H1 (cell line): ENCODE data around the gene POFUT2. TPM values are rescaled to one million over a fixed set of nuclear protein-coding genes. Genes with fewer than 3 reads are reported as not detected.

ENCODE experiments used
- CTCF ChIA-PET: fragments of 300-600 bp; sonication (Branson Sonifier 250); formaldehyde crosslinking; loops from one replicate; lab custom pipeline; 2021; ENCODE audit not compliant: partially characterized antibody; lab: Charles Lee
- POLR2A ChIA-PET: fragments of 300-600 bp; sonication (Branson Sonifier 250); formaldehyde crosslinking; loops from one replicate; lab custom pipeline; 2021; ENCODE audit warnings: inconsistent platforms; ENCODE audit not compliant: partially characterized antibody; lab: Charles Lee
- DNase-seq, 2 experiments: peaks; one replicate each; pipeline versions ENCODE4 v3.0.0 to v3.0.0-alpha.2; 2010 to 2022; ENCODE audit warnings: low spot score in 2 of 2, low read depth in 1 of 2, mixed read lengths in 1 of 2
- FAIRE-seq: peaks from 2 replicates; lab custom pipeline; 2011; peaks lifted over from hg19 to GRCh38; lab: Jason Lieb, UNC
- H2AFZ ChIP-seq: 2 replicates; pipeline ENCODE4 v1.8.1; 2012; ENCODE audit warnings: low read length, inconsistent platforms
- H2AK5ac ChIP-seq: 2 replicates; pipeline ENCODE4 v1.6.1; 2013; ENCODE audit warnings: low read depth, low read length
- H2BK120ac ChIP-seq: replicated peaks from 2 replicates; pipeline ENCODE3; 2013; ENCODE audit warnings: low read depth, low read length, inconsistent platforms
- H2BK12ac ChIP-seq: 2 replicates; pipeline ENCODE4 v1.6.1; 2013; ENCODE audit warnings: low read depth, low read length
- H2BK15ac ChIP-seq: 2 replicates; pipeline ENCODE4 v1.6.1; 2013; ENCODE audit warnings: low read length
- H2BK20ac ChIP-seq: 2 replicates; pipeline ENCODE4 v1.6.1; 2013; ENCODE audit warnings: low read length
- H2BK5ac ChIP-seq: 2 replicates; pipeline ENCODE4 v1.6.1; 2013; ENCODE audit warnings: low read depth, low read length
- H3K14ac ChIP-seq: 2 replicates; pipeline ENCODE4 v1.6.1; 2013; ENCODE audit warnings: inconsistent platforms; ENCODE audit not compliant: insufficient read length
- H3K18ac ChIP-seq: 2 replicates; pipeline ENCODE4 v1.6.1; 2013; ENCODE audit warnings: low read length; ENCODE audit errors: extremely low read depth
- H3K23ac ChIP-seq: 2 replicates; pipeline ENCODE4 v1.6.1; 2013; ENCODE audit warnings: inconsistent platforms; ENCODE audit not compliant: insufficient read length
- H3K23me2 ChIP-seq: 2 replicates; pipeline ENCODE4 v1.6.1; 2013; ENCODE audit warnings: low read depth, low read length
- H3K27ac ChIP-seq: 2 replicates; pipeline ENCODE4 v1.6.1; 2011; ENCODE audit warnings: low read depth, low read length, inconsistent platforms
- H3K27me3 ChIP-seq, 4 experiments: replicated peaks in 1 of 4; 1 replicate in 1 of 4; 2 replicates in 3 of 4; pipeline versions ENCODE4 v1.6.1 to v1.8.1; 2011 to 2013; ENCODE audit warnings: low read length in 3 of 4, mild to moderate bottlenecking in 3 of 4, inconsistent platforms in 2 of 4, mixed read lengths in 2 of 4, moderate library complexity in 1 of 4; ENCODE audit not compliant: control insufficient read depth in 3 of 4, insufficient read depth in 3 of 4; ENCODE audit errors: extremely low read depth in 1 of 4
- H3K36me3 ChIP-seq, 4 experiments: 2 replicates each; pipeline versions ENCODE4 v1.6.1 to v1.8.1; 2011 to 2013; ENCODE audit warnings: mild to moderate bottlenecking in 4 of 4, low read length in 3 of 4, moderate library complexity in 2 of 4, control low read depth in 1 of 4, inconsistent platforms in 1 of 4; ENCODE audit not compliant: insufficient read depth in 4 of 4, control insufficient read depth in 2 of 4
- H3K4ac ChIP-seq: replicated peaks from 2 replicates; pipeline ENCODE3; 2013; ENCODE audit warnings: low read length, low read depth, mixed read lengths, inconsistent platforms; ENCODE audit not compliant: insufficient read length
- H3K4me1 ChIP-seq, 4 experiments: replicated peaks in 1 of 4; 1 replicate in 1 of 4; 2 replicates in 3 of 4; pipeline versions ENCODE4 v1.6.1 to v1.8.1; 2011 to 2013; ENCODE audit warnings: low read length in 3 of 4, inconsistent platforms in 2 of 4, mixed read lengths in 1 of 4; ENCODE audit not compliant: insufficient read depth in 4 of 4, control insufficient read depth in 3 of 4
- H3K4me2 ChIP-seq, 2 experiments: 2 replicates each; pipeline versions ENCODE4 v1.6.1 to v1.8.1; 2011 to 2013; ENCODE audit warnings: low read depth in 2 of 2, low read length in 2 of 2, control low read depth in 1 of 2, inconsistent platforms in 1 of 2, mild to moderate bottlenecking in 1 of 2; ENCODE audit not compliant: insufficient read depth in 1 of 2
- H3K4me3 ChIP-seq, 4 experiments: fragments of 200-600, 300-600 bp in 1 of 4; sonication (generic), shearing (Covaris generic), sonication (Bioruptor Twin) in 1 of 4; 2 replicates each; pipeline versions ENCODE4 v1.5.1 to v1.8.1; 2011 to 2016; ENCODE audit warnings: low read length in 4 of 4, low read depth in 3 of 4, control low read depth in 2 of 4, inconsistent platforms in 2 of 4, mild to moderate bottlenecking in 2 of 4, mixed read lengths in 1 of 4, moderate library complexity in 1 of 4; ENCODE audit not compliant: insufficient read depth in 2 of 4; ENCODE audit errors: extremely low read depth in 1 of 4
- H3K56ac ChIP-seq: replicated peaks from 2 replicates; pipeline ENCODE3; 2013; ENCODE audit warnings: low read depth, mild to moderate bottlenecking, mixed read lengths, low read length, inconsistent platforms; ENCODE audit not compliant: insufficient read length
- H3K79me1 ChIP-seq: 2 replicates; pipeline ENCODE4 v1.6.1; 2013; ENCODE audit warnings: low read depth, low read length, control low read depth
- H3K79me2 ChIP-seq, 2 experiments: 2 replicates each; pipeline versions ENCODE4 v1.6.1 to v1.8.1; 2012 to 2013; ENCODE audit warnings: low read length in 2 of 2, mild to moderate bottlenecking in 2 of 2, inconsistent platforms in 1 of 2; ENCODE audit not compliant: insufficient read depth in 2 of 2, control insufficient read depth in 1 of 2
- H3K9ac ChIP-seq, 4 experiments: replicated peaks in 1 of 4; 1 replicate in 1 of 4; 2 replicates in 3 of 4; pipeline versions ENCODE4 v1.6.1 to v1.8.1; 2011 to 2013; ENCODE audit warnings: low read depth in 3 of 4, low read length in 3 of 4, control low read depth in 2 of 4, mild to moderate bottlenecking in 2 of 4, moderate library complexity in 2 of 4, inconsistent platforms in 1 of 4; ENCODE audit errors: extremely low read depth in 1 of 4
- H3K9me3 ChIP-seq, 2 experiments: 2 replicates each; pipeline versions ENCODE4 v1.6.1 to v1.8.1; 2012 to 2013; ENCODE audit warnings: mild to moderate bottlenecking in 2 of 2, moderate library complexity in 2 of 2, control low read depth in 1 of 2, inconsistent platforms in 1 of 2, low read depth in 1 of 2, low read length in 1 of 2, mixed read lengths in 1 of 2; ENCODE audit not compliant: insufficient read depth in 2 of 2
- H4K20me1 ChIP-seq, 2 experiments: replicated peaks in 1 of 2; 2 replicates each; pipeline versions ENCODE3 to v1.8.1; 2011 to 2013; ENCODE audit warnings: inconsistent platforms in 2 of 2, low read length in 2 of 2, mild to moderate bottlenecking in 1 of 2; ENCODE audit not compliant: insufficient read depth in 2 of 2, control insufficient read depth in 1 of 2
- H4K5ac ChIP-seq: 2 replicates; pipeline ENCODE4 v1.6.1; 2013; ENCODE audit warnings: low read length, low read depth, mixed read lengths, inconsistent platforms; ENCODE audit not compliant: insufficient read length
- H4K8ac ChIP-seq: 2 replicates; pipeline ENCODE4 v1.8.0; 2013; ENCODE audit warnings: mild to moderate bottlenecking, moderate library complexity, low read length, inconsistent platforms; ENCODE audit not compliant: insufficient read depth; ENCODE audit errors: extremely low read depth
- H4K91ac ChIP-seq: replicated peaks from 2 replicates; pipeline ENCODE3; 2013; ENCODE audit warnings: low read length, mixed read lengths, inconsistent platforms; ENCODE audit not compliant: insufficient read length
- CHD2 ChIP-seq: IDR thresholded peaks from 2 replicates; pipeline ENCODE4 v1.6.1; 2012; ENCODE audit warnings: low read length, improper control_type of control experiment
- KDM4A ChIP-seq: IDR thresholded peaks from one replicate; pipeline ENCODE4 v1.7.1; 2012; ENCODE audit warnings: low read depth, mild to moderate bottlenecking, moderate library complexity, low read length, inconsistent platforms; ENCODE audit not compliant: severe bottlenecking
- SP1 ChIP-seq: IDR thresholded peaks from 2 replicates; pipeline ENCODE4 v1.6.1; 2011; ENCODE audit warnings: low read depth, low read length
- SP4 ChIP-seq: IDR thresholded peaks from 2 replicates; pipeline ENCODE4 v1.6.1; 2012; ENCODE audit warnings: low read length, inconsistent platforms
- WGBS, 2 experiments: shearing (Covaris generic) in 1 of 2; methylation state at CpG; one replicate each; pipeline versions ENCODE4 v1.1.6 to v1.1.7; 2013 to 2015; ENCODE audit warnings: low lambda C conversion rate in 2 of 2, mixed read lengths in 2 of 2, inconsistent platforms in 1 of 2, low coverage in 1 of 2, missing lambda C conversion rate in 1 of 2; ENCODE audit not compliant: insufficient replicate concordance in 2 of 2, insufficient coverage in 1 of 2, insufficient read length in 1 of 2; ENCODE audit errors: extremely low coverage in 1 of 2, missing lambda C conversion rate in 1 of 2; 5-methylcytosine and 5-hydroxymethylcytosine counted together
- polyA plus RNA-seq, 7 experiments: library from polyadenylated mRNA; depleted of rRNA in 3 of 7; stranded (reverse) in 5 of 7; unstranded in 2 of 7; fragments of >200 nt in 5 of 7; fragments of 200-250 nt in 2 of 7; gene quantifications; 1 replicate in 5 of 7; 2 replicates in 1 of 7; 4 replicates in 1 of 7; pipeline versions ENCODE4 v1.2.1 to v1.2.3, GENCODE V29; 2011 to 2013; ENCODE audit warnings: missing spikeins in 2 of 7, mixed read lengths in 2 of 7
- total RNA-seq: library from RNA; stranded (reverse); fragmentation: NEBNext Ultra II Directional; extraction: Animal tissue kit (Norgen Biotek cat#: 25700); gene quantifications from 2 replicates; pipeline ENCODE4 v1.2.1, GENCODE V29; 2021
- TF ChIP-seq, protein P1 (sequence below): IDR thresholded peaks from 2 replicates; pipeline ENCODE4 v1.6.1; 2012; ENCODE audit warnings: inconsistent platforms

Gene POFUT2
- total and polyA plus RNA-seq, 2 of the 8 experiments (the other 6 are each of a cell fraction or from before 2014, with no cell fraction given), result 13.7 to 32.1 TPM

DNA sequence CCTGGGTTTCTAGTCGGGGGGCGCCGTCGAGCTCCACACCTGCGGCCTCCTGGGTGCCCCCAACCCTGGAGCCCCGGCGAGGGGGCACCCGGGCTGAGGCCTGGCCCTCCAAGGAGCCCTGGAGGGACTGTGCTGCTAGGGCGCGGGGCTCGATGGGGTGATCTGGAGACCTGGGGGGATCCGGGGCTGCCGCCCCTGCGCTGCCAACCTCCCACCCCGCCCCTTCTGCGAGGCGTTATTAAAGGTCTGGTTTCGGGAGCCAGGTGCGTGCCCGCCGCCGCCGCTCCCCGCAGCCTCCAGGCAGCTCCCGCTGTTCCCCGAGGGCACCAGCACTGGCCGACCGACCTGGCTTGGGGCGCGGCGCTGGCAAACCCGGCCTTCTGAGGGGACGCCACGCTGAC is 746 bp upstream of the POFUT2 start:
- POLR2A ChIA-PET, result interaction anchor here (1.0 to 1.5 kb wide), 3 partner anchors 10 to 216 kb away, joined by 4 to 5 read pairs (median 5); no protein-coding TSS in a partner anchor
- no peak overlapping the region for H3K27ac ChIP-seq
- WGBS, 2 experiments, result 29% methylated on average over 17 of the region's 34 CpGs; no CpG with 5 or more reads in 1 of the 2 experiments

More for the DNA sequence above, 746 bp upstream of the POFUT2 start:
- H3K27me3 ChIP-seq, result no peaks in the 10 kb centered on the region
- no peak overlapping the region for H3K9ac ChIP-seq
- no peak overlapping the region for H4K8ac ChIP-seq
- TF ChIP-seq KDM4A (peak; percentile 23), SP4 (no peak), CHD2 (no peak), SP1 (no peak)
- TF ChIP-seq, protein P1, sequence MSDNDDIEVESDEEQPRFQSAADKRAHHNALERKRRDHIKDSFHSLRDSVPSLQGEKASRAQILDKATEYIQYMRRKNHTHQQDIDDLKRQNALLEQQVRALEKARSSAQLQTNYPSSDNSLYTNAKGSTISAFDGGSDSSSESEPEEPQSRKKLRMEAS, result no peak
- peak overlapping the region; percentile 51 to 67 for H3K4me2 ChIP-seq
- H2BK12ac ChIP-seq, result no peak overlapping the region
- H3K23ac ChIP-seq, result no peak overlapping the region
- peaks cover 10% of the 10 kb centered on the region for H3K79me1 ChIP-seq
- peaks cover 8% of the 10 kb centered on the region; the same call in 1 of the 2 replicates for H3K23me2 ChIP-seq
- DNase-seq (no peak), FAIRE-seq (no peak)
- peaks cover 0 to 24% of the 10 kb centered on the region in 2 experiments; a peak in 2 of 4 replicates for H3K79me2 ChIP-seq
- H3K9me3 ChIP-seq, result no peaks in the 10 kb centered on the region
- peaks cover 16 to 22% of the 10 kb centered on the region in 2 experiments for H4K20me1 ChIP-seq
- H2BK5ac ChIP-seq, result no peak overlapping the region
- H3K18ac ChIP-seq, result no peak overlapping the region
- H2BK15ac ChIP-seq, result no peak overlapping the region
- no peak overlapping the region for H2AFZ ChIP-seq
- peak overlapping the region; percentile 57 to 91 (median 70) for H3K4me3 ChIP-seq
- H3K4ac ChIP-seq, result no peak overlapping the region
- H3K4me1 ChIP-seq, result peaks cover 0 to 18% (median 5%) of the 10 kb centered on the region in 4 experiments; a peak in 4 of 7 replicates
- no peak overlapping the region for H2AK5ac ChIP-seq
- CTCF ChIA-PET, result interaction anchor here (0.9 to 4.3 kb wide), 3 partner anchors 10 to 151 kb away, joined by 3 to 49 read pairs (median 3); no protein-coding TSS in a partner anchor
- H4K91ac ChIP-seq, result no peak overlapping the region
- no peak overlapping the region for H2BK120ac ChIP-seq
- peaks cover 5 to 24% (median 22%) of the 10 kb centered on the region in 4 experiments for H3K36me3 ChIP-seq
- no peak overlapping the region for H2BK20ac ChIP-seq
- no peak overlapping the region for H3K56ac ChIP-seq
- no peak overlapping the region for H4K5ac ChIP-seq
- no peak overlapping the region for H3K14ac ChIP-seq
